ENCODE measurements around the gene USP4. TPM values are rescaled to one million over a fixed set of nuclear protein-coding genes. Genes with fewer than 3 reads are reported as not detected.

Gene USP4
- total and polyA plus RNA-seq, 2 of the 13 experiments (the other 11 are each of a cell fraction or from before 2014, with no cell fraction given), result 9.2 to 20.8 TPM

GRCh38 chr3:49324768-49325167 is 15.1 kb downstream of the USP4 start:
- Histone ChIP-seq H3K79me2 (ENCODE audit: insufficient read depth, low read length) (no peaks in the 10 kb centered on the region), H3K36me3 (replicated peaks in 1 of 2; ENCODE audit: control insufficient read depth in 1 of 2, insufficient read depth in 2 of 2, low read length in 2 of 2) (peaks cover 32 to 69% of the 10 kb centered on the region in 2 experiments), H2AFZ (ENCODE audit: low read length) (no peak overlapping the region), H3K27me3 (ENCODE audit: control insufficient read depth in 1 of 2, insufficient read depth in 2 of 2, low read length in 2 of 2) (no peaks in the 10 kb centered on the region), H4K20me1 (ENCODE audit: insufficient read depth, low read length) (no peaks in the 10 kb centered on the region), H3K4me3 (replicated peaks in 1 of 3; ENCODE audit: insufficient read depth in 1 of 3, low read depth in 2 of 3, low read length in 3 of 3) (no peak overlapping the region), H3K27ac (ENCODE audit: extremely low read length, insufficient read depth, low read length) (no peak overlapping the region), H3K9ac (ENCODE audit: insufficient read depth, low read depth, low read length) (no peak overlapping the region), H3K4me1 (ENCODE audit: insufficient read depth, low read length) (no peaks in the 10 kb centered on the region), H3K4me2 (ENCODE audit: low read depth, low read length) (no peak overlapping the region), H3K9me3 (ENCODE audit: low read length) (no peaks in the 10 kb centered on the region)
- ATAC-seq (no peak), FAIRE-seq (no peak), DNase-seq (ENCODE audit: low spot score) (no peak)
- in situ Hi-C loops (cut with HindIII; ENCODE audit: extremely low pct_ligation_motif_present, low pct_unique_long_range_greater_than_20kb), result loop anchor here (25.0 kb wide), 1 partner anchor 113 kb away; the partner anchor contains the start of gene NICN1
- no TSS peak for BruUV-seq (replicated peaks)
- WGBS (ENCODE audit: low lambda C conversion rate), result 96% methylated on average over 6 of the region's 7 CpGs
- intact Hi-C loops (cut with micrococcal nuclease; ENCODE audit: unreplicated experiment), result no loop called here
- POLR2A ChIA-PET, result interaction anchor here (1.0 to 1.2 kb wide), 2 partner anchors 15 to 341 kb away, joined by 3 read pairs; partner anchors contain the start of gene USP4
- TF ChIP-seq ZNF121 (CRISPR knock-in tag; IDR thresholded peaks at IDR 0.05), result no peak
- no peak for TF ChIP-seq CENPBD1 (CRISPR knock-in tag; IDR thresholded peaks at IDR 0.05; ENCODE audit: borderline replicate concordance, low read depth)
- no peak for TF ChIP-seq ZSCAN21 (CRISPR knock-in tag; IDR thresholded peaks at IDR 0.05; ENCODE audit: borderline replicate concordance)
- TF ChIP-seq HOXA9 (CRISPR knock-in tag; IDR thresholded peaks at IDR 0.05; ENCODE audit: borderline replicate concordance), result no peak
- no peak for TF ChIP-seq FIP1L1 (IDR thresholded peaks at IDR 0.05; ENCODE audit: borderline replicate concordance, insufficient read depth, low read depth, low read length)
- no peak for TF ChIP-seq MEF2D (CRISPR knock-in tag; IDR thresholded peaks at IDR 0.05)
- no peak for TF ChIP-seq ZNF788 (CRISPR knock-in tag; IDR thresholded peaks at IDR 0.05; ENCODE audit: borderline replicate concordance)
- TF ChIP-seq ELF4 (CRISPR knock-in tag; IDR thresholded peaks at IDR 0.05; ENCODE audit: borderline replicate concordance), result no peak
- no peak for TF ChIP-seq ZBTB40 (IDR thresholded peaks at IDR 0.05)
- no peak for TF ChIP-seq ZBTB40 (CRISPR knock-in tag; IDR thresholded peaks at IDR 0.05)
- CTCF ChIA-PET (ENCODE audit: low intra/inter-chr PET ratio, low total read pairs), result no interaction called here

All from HepG2 (cell line).